Measurements from ENCODE around the gene FBXL19. TPM values are rescaled to one million over a fixed set of nuclear protein-coding genes. Genes with fewer than 3 reads are reported as not detected.

FBXL19 gene
- total RNA-seq, 1 donor from 2014 or later = 21.4 TPM

- intact Hi-C loops (cut with DNase I) = no loop called here
- Histone ChIP-seq H3K27ac (no peak overlapping the region), H3K4me3 (no peak overlapping the region), H3K36me3 (peaks cover 0 to 90% of the 10 kb centered on the region in 2 donors), H3K9me3 (no peaks in the 10 kb centered on the region), H3K27me3 (no peaks in the 10 kb centered on the region), H3K4me1 (no peaks in the 10 kb centered on the region)
- TF ChIP-seq POLR2AphosphoS5 (IDR thresholded peaks at IDR 0.05; ENCODE audit: insufficient read depth in 1 of 2, low read depth in 1 of 2) (no peak), POLR2A (IDR thresholded peaks at IDR 0.05) (no peak)
- TF ChIP-seq, protein P1, sequence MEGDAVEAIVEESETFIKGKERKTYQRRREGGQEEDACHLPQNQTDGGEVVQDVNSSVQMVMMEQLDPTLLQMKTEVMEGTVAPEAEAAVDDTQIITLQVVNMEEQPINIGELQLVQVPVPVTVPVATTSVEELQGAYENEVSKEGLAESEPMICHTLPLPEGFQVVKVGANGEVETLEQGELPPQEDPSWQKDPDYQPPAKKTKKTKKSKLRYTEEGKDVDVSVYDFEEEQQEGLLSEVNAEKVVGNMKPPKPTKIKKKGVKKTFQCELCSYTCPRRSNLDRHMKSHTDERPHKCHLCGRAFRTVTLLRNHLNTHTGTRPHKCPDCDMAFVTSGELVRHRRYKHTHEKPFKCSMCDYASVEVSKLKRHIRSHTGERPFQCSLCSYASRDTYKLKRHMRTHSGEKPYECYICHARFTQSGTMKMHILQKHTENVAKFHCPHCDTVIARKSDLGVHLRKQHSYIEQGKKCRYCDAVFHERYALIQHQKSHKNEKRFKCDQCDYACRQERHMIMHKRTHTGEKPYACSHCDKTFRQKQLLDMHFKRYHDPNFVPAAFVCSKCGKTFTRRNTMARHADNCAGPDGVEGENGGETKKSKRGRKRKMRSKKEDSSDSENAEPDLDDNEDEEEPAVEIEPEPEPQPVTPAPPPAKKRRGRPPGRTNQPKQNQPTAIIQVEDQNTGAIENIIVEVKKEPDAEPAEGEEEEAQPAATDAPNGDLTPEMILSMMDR (IDR thresholded peaks at IDR 0.05) = no peak
- DNase-seq (ENCODE audit: extremely low spot score in 2 of 2) = no peak
Observed at GRCh38 chr16:30976486-30976885, 53.1 kb downstream of the FBXL19 start.

- Histone ChIP-seq H3K27ac (no peak overlapping the region), H3K4me1 (no peaks in the 10 kb centered on the region), H3K9me3 (no peaks in the 10 kb centered on the region), H3K27me3 (no peaks in the 10 kb centered on the region), H3K4me3 (no peak overlapping the region), H3K36me3 (peaks cover 0 to 82% of the 10 kb centered on the region in 2 donors)
- no peak for TF ChIP-seq POLR2AphosphoS5 (IDR thresholded peaks at IDR 0.05; ENCODE audit: insufficient read depth in 1 of 2, low read depth in 1 of 2)
- no peak for TF ChIP-seq POLR2A (IDR thresholded peaks at IDR 0.05)
- TF ChIP-seq, protein P1 (IDR thresholded peaks at IDR 0.05) = no peak
- DNase-seq (ENCODE audit: extremely low spot score in 2 of 2) = no peak
- intact Hi-C loops (cut with DNase I) = no loop called here
Observed at GRCh38 chr16:30977502-30977901, 54.1 kb downstream of the FBXL19 start.

- Histone ChIP-seq H3K36me3 (peaks cover 0 to 73% of the 10 kb centered on the region in 2 donors), H3K27me3 (no peaks in the 10 kb centered on the region), H3K27ac (no peak overlapping the region), H3K4me1 (no peaks in the 10 kb centered on the region), H3K9me3 (no peaks in the 10 kb centered on the region), H3K4me3 (no peak overlapping the region)
- TF ChIP-seq POLR2AphosphoS5 (IDR thresholded peaks at IDR 0.05; ENCODE audit: insufficient read depth in 1 of 2, low read depth in 1 of 2) (no peak), POLR2A (IDR thresholded peaks at IDR 0.05) (no peak)
- TF ChIP-seq, protein P1 (IDR thresholded peaks at IDR 0.05) = no peak
- DNase-seq (ENCODE audit: extremely low spot score in 2 of 2) = no peak
- intact Hi-C loops (cut with DNase I) = loop anchor here (5.0 to 10.0 kb wide), 2 partner anchors 95 to 888 kb away; partner anchors contain the start of genes ZNF646 and ZNF668
Observed at GRCh38 chr16:30979170-30980022, 56.0 kb downstream of the FBXL19 start.

GRCh38 chr16:30980023-30980371, 56.6 kb downstream of the FBXL19 start:
- TF ChIP-seq POLR2A (IDR thresholded peaks at IDR 0.05) (no peak), POLR2AphosphoS5 (IDR thresholded peaks at IDR 0.05; ENCODE audit: insufficient read depth in 1 of 2, low read depth in 1 of 2) (no peak)
- TF ChIP-seq, protein P1 (IDR thresholded peaks at IDR 0.05) = no peak
- Histone ChIP-seq H3K27ac (no peak overlapping the region), H3K36me3 (peaks cover 0 to 68% of the 10 kb centered on the region in 2 donors), H3K27me3 (no peaks in the 10 kb centered on the region), H3K4me1 (peaks cover under 1% of the 10 kb centered on the region), H3K4me3 (no peak overlapping the region), H3K9me3 (no peaks in the 10 kb centered on the region)
- intact Hi-C loops (cut with DNase I) = loop anchor here (5.0 to 10.0 kb wide), 2 partner anchors 95 to 887 kb away; partner anchors contain the start of genes ZNF646 and ZNF668
- no peak for DNase-seq (ENCODE audit: extremely low spot score in 2 of 2)

- Histone ChIP-seq H3K4me3 (no peak overlapping the region), H3K27me3 (no peaks in the 10 kb centered on the region), H3K9me3 (no peaks in the 10 kb centered on the region), H3K27ac (no peak overlapping the region), H3K36me3 (peaks cover 0 to 66% of the 10 kb centered on the region in 2 donors), H3K4me1 (peaks cover 5% of the 10 kb centered on the region)
- TF ChIP-seq, protein P1 (IDR thresholded peaks at IDR 0.05) = no peak
- TF ChIP-seq POLR2AphosphoS5 (IDR thresholded peaks at IDR 0.05; ENCODE audit: insufficient read depth in 1 of 2, low read depth in 1 of 2) = no peak
- TF ChIP-seq POLR2A (IDR thresholded peaks at IDR 0.05) = no peak
- no peak for DNase-seq (ENCODE audit: extremely low spot score in 2 of 2)
- intact Hi-C loops (cut with DNase I) = loop anchor here (5.0 to 10.0 kb wide), 2 partner anchors 94 to 887 kb away; partner anchors contain the start of genes ZNF646 and ZNF668
Observed at GRCh38 chr16:30980434-30980833, 57.1 kb downstream of the FBXL19 start.

All from vagina (tissue), 2 donors.